Spinal cord (tissue), 10 donors: ENCODE data around the gene ITGB1. TPM values are rescaled to one million over a fixed set of nuclear protein-coding genes. Genes with fewer than 3 reads are reported as not detected.

Experiments
- DNase-seq, 6 donors: peaks; one replicate each; pipeline versions ENCODE4 v3.0.0 to v3.0.0-alpha.2; 2013 to 2015; ENCODE audit warnings: low spot score in 6 of 6, low read depth in 4 of 6
- H3K27ac ChIP-seq: one replicate; pipeline ENCODE4 v1.5.1; 2013; ENCODE audit warnings: low read depth, low read length, control low read depth
- H3K27me3 ChIP-seq: one replicate; pipeline ENCODE4 v1.6.1; 2013; ENCODE audit warnings: low read length; ENCODE audit not compliant: control insufficient read depth, insufficient read depth
- H3K36me3 ChIP-seq: one replicate; pipeline ENCODE4 v1.6.1; 2013; ENCODE audit warnings: low read length; ENCODE audit not compliant: control insufficient read depth, insufficient read depth
- H3K4me1 ChIP-seq: one replicate; pipeline ENCODE4 v1.6.1; 2013; ENCODE audit warnings: low read length; ENCODE audit not compliant: control insufficient read depth, insufficient read depth
- H3K4me3 ChIP-seq: one replicate; pipeline ENCODE4 v1.5.1; 2013; ENCODE audit warnings: low read depth, low read length, control low read depth
- H3K9me3 ChIP-seq: one replicate; pipeline ENCODE4 v1.6.1; 2013; ENCODE audit warnings: low read length; ENCODE audit not compliant: control insufficient read depth, insufficient read depth
- WGBS: methylation state at CpG from one replicate; pipeline ENCODE4 v1.1.5; 2013; ENCODE audit warnings: missing lambda C conversion rate; ENCODE audit not compliant: insufficient coverage; 5-methylcytosine and 5-hydroxymethylcytosine counted together
- polyA plus RNA-seq, 2 donors: library from polyadenylated mRNA; unstranded; fragments of 120-200 nt; gene quantifications; one replicate each; pipeline ENCODE4 v1.2.1, GENCODE V29; 2013; ENCODE audit not compliant: insufficient read length in 2 of 2
- total RNA-seq, 2 donors: library from RNA; depleted of rRNA in 1 of 2; stranded (reverse); fragments of 120-200 nt in 1 of 2; fragments of >200 nt in 1 of 2; gene quantifications; one replicate each; pipeline versions ENCODE4 v1.2.3 to v1.2.4, GENCODE V29; 2013 to 2014
- donor health status: healthy.

ITGB1 gene
- total and polyA plus RNA-seq, 4 donors, result 130 to 281 (median 199) TPM

- under 1% methylated on average over 75 of the region's 87 CpGs for WGBS
- peak in 2 of 6 donors; percentile 62 to 79 for DNase-seq
- no peaks in the 10 kb centered on the region for H3K9me3 ChIP-seq
- no peaks in the 10 kb centered on the region for H3K4me1 ChIP-seq
- H3K36me3 ChIP-seq, result no peaks in the 10 kb centered on the region
- no peaks in the 10 kb centered on the region for H3K27me3 ChIP-seq
- peak overlapping the region; percentile 97 for H3K4me3 ChIP-seq
- H3K27ac ChIP-seq, result peak overlapping the region; percentile 48
These were observed 517 bp downstream of the ITGB1 start for GRCh38 chr10:32957341-32958084.

- Histone ChIP-seq H3K9me3 (no peaks in the 10 kb centered on the region), H3K4me3 (peak overlapping the region; percentile 97), H3K27ac (peak overlapping the region; percentile 48), H3K4me1 (no peaks in the 10 kb centered on the region), H3K36me3 (no peaks in the 10 kb centered on the region), H3K27me3 (no peaks in the 10 kb centered on the region)
- DNase-seq, result no peak
- 28% methylated on average over 5 of the region's 13 CpGs for WGBS
These were observed 1.4 kb downstream of the ITGB1 start for GRCh38 chr10:32956365-32957197.

- Histone ChIP-seq H3K9me3 (no peaks in the 10 kb centered on the region), H3K27me3 (no peaks in the 10 kb centered on the region), H3K4me3 (no peak overlapping the region), H3K36me3 (no peaks in the 10 kb centered on the region), H3K4me1 (no peaks in the 10 kb centered on the region), H3K27ac (no peak overlapping the region)
- DNase-seq, result no peak
- WGBS, result no CpG with 5 or more reads among the region's 1 CpG
These were observed 2.2 kb downstream of the ITGB1 start for GRCh38 chr10:32955790-32956189.

- no peak for DNase-seq
- H3K4me1 ChIP-seq, result no peaks in the 10 kb centered on the region
- H3K27ac ChIP-seq, result no peak overlapping the region
- H3K27me3 ChIP-seq, result no peaks in the 10 kb centered on the region
- H3K4me3 ChIP-seq, result no peak overlapping the region
- no peaks in the 10 kb centered on the region for H3K36me3 ChIP-seq
- no CpG with 5 or more reads among the region's 4 CpGs for WGBS
- H3K9me3 ChIP-seq, result no peaks in the 10 kb centered on the region
These were observed 2.7 kb downstream of the ITGB1 start for GRCh38 chr10:32955299-32955772.

GRCh38 chr10:32954545-32955298 is 3.3 kb downstream of the ITGB1 start:
- Histone ChIP-seq H3K27me3 (no peaks in the 10 kb centered on the region), H3K9me3 (no peaks in the 10 kb centered on the region), H3K27ac (no peak overlapping the region), H3K36me3 (no peaks in the 10 kb centered on the region), H3K4me1 (no peaks in the 10 kb centered on the region), H3K4me3 (no peak overlapping the region)
- no peak for DNase-seq
- WGBS, result 83% methylated on average over 7 of the region's 8 CpGs

GRCh38 chr10:32954080-32954479 is 4.0 kb downstream of the ITGB1 start:
- H3K36me3 ChIP-seq, result no peaks in the 10 kb centered on the region
- DNase-seq, result no peak
- no peaks in the 10 kb centered on the region for H3K9me3 ChIP-seq
- H3K27ac ChIP-seq, result no peak overlapping the region
- H3K4me1 ChIP-seq, result no peaks in the 10 kb centered on the region
- no peak overlapping the region for H3K4me3 ChIP-seq
- no peaks in the 10 kb centered on the region for H3K27me3 ChIP-seq

- 60% methylated on average over 5 of the region's 6 CpGs for WGBS
- H3K4me3 ChIP-seq, result no peak overlapping the region
- no peaks in the 10 kb centered on the region for H3K9me3 ChIP-seq
- H3K27me3 ChIP-seq, result no peaks in the 10 kb centered on the region
- H3K27ac ChIP-seq, result no peak overlapping the region
- H3K4me1 ChIP-seq, result no peaks in the 10 kb centered on the region
- DNase-seq, result no peak
- no peaks in the 10 kb centered on the region for H3K36me3 ChIP-seq
These were observed 4.6 kb downstream of the ITGB1 start for GRCh38 chr10:32953277-32953927.

- Histone ChIP-seq H3K27me3 (no peaks in the 10 kb centered on the region), H3K9me3 (no peaks in the 10 kb centered on the region), H3K4me1 (no peaks in the 10 kb centered on the region), H3K36me3 (no peaks in the 10 kb centered on the region), H3K27ac (no peak overlapping the region), H3K4me3 (no peak overlapping the region)
- no peak for DNase-seq
- WGBS, result no CpG with 5 or more reads among the region's 4 CpGs
These were observed 5.3 kb downstream of the ITGB1 start for GRCh38 chr10:32952541-32953276.

- Histone ChIP-seq H3K27me3 (no peaks in the 10 kb centered on the region), H3K36me3 (no peaks in the 10 kb centered on the region), H3K9me3 (no peaks in the 10 kb centered on the region), H3K4me3 (no peak overlapping the region), H3K27ac (no peak overlapping the region), H3K4me1 (no peaks in the 10 kb centered on the region)
- DNase-seq, result no peak
These were observed 5.9 kb downstream of the ITGB1 start for GRCh38 chr10:32952094-32952493.
